MCF 10A (cell line): ENCODE results near the gene LDB3. TPM values are rescaled to one million over a fixed set of nuclear protein-coding genes. Genes with fewer than 3 reads are reported as not detected.

Source experiments
- BruUV-seq: library from RNA; stranded (reverse); fragments of 400-500 nt; replicated peaks from 2 replicates; lab custom pipeline; 2021; lab: Mats Ljungman, UMichigan
- CTCF ChIA-PET: fragments of 300-600 bp; sonication (Branson Sonifier 250); formaldehyde crosslinking; extraction: SDS; loops from one replicate; lab custom pipeline; 2021; ENCODE audit warnings: antibody characterized with exemption, inconsistent platforms; lab: Yijun Ruan, JAX
- POLR2A ChIA-PET: fragments of 300-600, 350-650 bp; sonication (Branson Sonifier 250); formaldehyde crosslinking; extraction: SDS; loops from one replicate; lab custom pipeline; 2020; ENCODE audit warnings: antibody characterized with exemption, inconsistent platforms; lab: Yijun Ruan, JAX
- DNase-seq: peaks from one replicate; pipeline ENCODE4 v3.0.0-alpha.2; 2018; ENCODE audit not compliant: unreplicated experiment
- H3K27ac Mint-ChIP-seq: one replicate; pipeline ENCODE4 v1.8.0; 2022; ENCODE audit warnings: mild to moderate bottlenecking, low read depth, mixed read lengths; ENCODE audit not compliant: unreplicated experiment
- H3K27me3 Mint-ChIP-seq: one replicate; pipeline ENCODE4 v1.8.0; 2022; ENCODE audit warnings: mixed read lengths; ENCODE audit not compliant: insufficient read depth, unreplicated experiment
- H3K36me3 Mint-ChIP-seq: one replicate; pipeline ENCODE4 v1.8.0; 2022; ENCODE audit warnings: mild to moderate bottlenecking, moderate library complexity, mixed read lengths; ENCODE audit not compliant: insufficient read depth, unreplicated experiment
- H3K4me1 Mint-ChIP-seq: one replicate; pipeline ENCODE4 v1.8.0; 2022; ENCODE audit warnings: mixed read lengths; ENCODE audit not compliant: insufficient read depth, unreplicated experiment
- H3K4me3 Mint-ChIP-seq: one replicate; pipeline ENCODE4 v1.8.0; 2022; ENCODE audit warnings: mild to moderate bottlenecking, moderate library complexity, mixed read lengths; ENCODE audit not compliant: unreplicated experiment
- H3K9me3 Mint-ChIP-seq: one replicate; pipeline ENCODE4 v1.8.0; 2022; ENCODE audit warnings: mixed read lengths; ENCODE audit not compliant: unreplicated experiment
- CTCF ChIP-seq: fragments of 200-600 bp; IDR thresholded peaks from one replicate; pipeline ENCODE4 v1.8.0; 2022; ENCODE audit warnings: antibody characterized with exemption, mild to moderate bottlenecking; ENCODE audit not compliant: unreplicated experiment
- intact Hi-C: fragments of 100-400 bp; cut with micrococcal nuclease; formaldehyde crosslinking; loops from 2 replicates; pipeline ENCODE4 v1.14.1; 2022
- total RNA-seq: library from RNA; stranded (reverse); gene quantifications from 2 replicates; pipeline ENCODE4 v1.2.3, GENCODE V29; 2022

LDB3 gene
- total RNA-seq, 1 experiment from 2014 or later = 0.23 TPM

DNA sequence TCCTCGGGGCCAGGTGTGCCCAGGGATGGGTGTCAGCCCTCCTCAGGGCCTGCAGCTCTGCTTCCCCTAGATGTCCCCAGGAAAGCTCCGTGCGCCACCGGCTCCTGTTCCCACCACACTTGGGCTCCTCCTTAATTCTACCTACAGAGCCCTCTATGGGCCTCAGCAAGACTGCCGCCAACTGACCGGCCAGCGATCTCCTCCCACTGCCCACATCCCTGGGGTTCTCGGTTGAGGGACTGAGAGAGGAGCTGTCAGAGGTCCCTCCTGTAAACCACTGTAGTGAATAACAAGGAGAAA is 5.3 kb upstream of the LDB3 start:
- no peak for DNase-seq
- Mint-ChIP-seq H3K4me1 (peaks cover 2% of the 10 kb centered on the region), H3K27ac (no peak overlapping the region), H3K36me3 (no peaks in the 10 kb centered on the region), H3K27me3 (no peaks in the 10 kb centered on the region), H3K9me3 (no peaks in the 10 kb centered on the region), H3K4me3 (no peak overlapping the region)
- ChIA-PET CTCF (interaction anchor here (0.6 to 2.4 kb wide), 3 partner anchors 11 to 183 kb away, joined by 4 to 5 read pairs (median 4); no protein-coding TSS in a partner anchor), POLR2A (no interaction called here)
- no TSS peak for BruUV-seq
- TF ChIP-seq CTCF = no peak
- intact Hi-C loops = no loop called here

DNA sequence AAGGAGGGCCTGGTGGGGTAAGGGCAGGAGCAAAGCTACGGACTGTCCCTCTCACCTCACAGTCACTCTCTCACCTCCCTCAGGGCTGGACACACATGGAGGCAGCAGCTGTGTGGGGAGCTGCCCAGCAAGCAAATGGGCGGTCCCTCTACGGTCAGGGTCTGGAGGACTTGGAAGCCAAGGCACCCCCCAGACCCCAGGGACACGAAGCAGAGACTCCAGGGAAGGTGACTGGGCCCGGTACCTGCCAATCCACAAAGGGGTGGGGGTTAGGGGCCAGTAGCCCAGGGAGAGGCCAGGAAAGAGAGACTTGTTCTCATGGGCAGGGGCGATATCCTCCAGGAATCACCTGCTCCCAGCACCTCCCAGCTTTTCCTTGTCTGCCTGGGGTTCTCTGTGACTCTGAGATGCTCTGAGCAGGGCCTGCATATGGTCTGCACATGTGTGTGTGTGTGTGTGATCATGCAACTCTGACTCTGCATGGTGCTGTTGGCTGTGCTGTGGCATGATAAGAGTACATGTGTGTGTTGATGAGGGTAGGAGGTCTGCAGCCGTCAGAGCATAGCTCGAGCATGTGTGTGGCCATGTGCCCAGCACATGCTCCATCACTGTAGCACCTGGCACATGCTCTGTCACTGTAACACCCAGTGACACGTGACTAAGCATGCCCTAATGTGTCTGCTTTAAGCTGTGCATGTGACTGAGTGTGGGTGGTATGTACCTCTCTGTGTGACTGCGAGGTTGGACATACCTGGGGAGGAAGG is 4.6 kb upstream of the LDB3 start:
- peaks cover 7% of the 10 kb centered on the region for H3K4me1 Mint-ChIP-seq
- no peaks in the 10 kb centered on the region for H3K27me3 Mint-ChIP-seq
- H3K4me3 Mint-ChIP-seq = no peak overlapping the region
- intact Hi-C loops = no loop called here
- H3K27ac Mint-ChIP-seq = no peak overlapping the region
- ChIA-PET POLR2A (no interaction called here), CTCF (interaction anchor here (0.7 to 2.4 kb wide), 2 partner anchors 14 to 25 kb away, joined by 4 to 5 read pairs; no protein-coding TSS in a partner anchor)
- no peak for TF ChIP-seq CTCF
- H3K9me3 Mint-ChIP-seq = no peaks in the 10 kb centered on the region
- no peak for DNase-seq
- BruUV-seq = no TSS peak
- no peaks in the 10 kb centered on the region for H3K36me3 Mint-ChIP-seq

DNA sequence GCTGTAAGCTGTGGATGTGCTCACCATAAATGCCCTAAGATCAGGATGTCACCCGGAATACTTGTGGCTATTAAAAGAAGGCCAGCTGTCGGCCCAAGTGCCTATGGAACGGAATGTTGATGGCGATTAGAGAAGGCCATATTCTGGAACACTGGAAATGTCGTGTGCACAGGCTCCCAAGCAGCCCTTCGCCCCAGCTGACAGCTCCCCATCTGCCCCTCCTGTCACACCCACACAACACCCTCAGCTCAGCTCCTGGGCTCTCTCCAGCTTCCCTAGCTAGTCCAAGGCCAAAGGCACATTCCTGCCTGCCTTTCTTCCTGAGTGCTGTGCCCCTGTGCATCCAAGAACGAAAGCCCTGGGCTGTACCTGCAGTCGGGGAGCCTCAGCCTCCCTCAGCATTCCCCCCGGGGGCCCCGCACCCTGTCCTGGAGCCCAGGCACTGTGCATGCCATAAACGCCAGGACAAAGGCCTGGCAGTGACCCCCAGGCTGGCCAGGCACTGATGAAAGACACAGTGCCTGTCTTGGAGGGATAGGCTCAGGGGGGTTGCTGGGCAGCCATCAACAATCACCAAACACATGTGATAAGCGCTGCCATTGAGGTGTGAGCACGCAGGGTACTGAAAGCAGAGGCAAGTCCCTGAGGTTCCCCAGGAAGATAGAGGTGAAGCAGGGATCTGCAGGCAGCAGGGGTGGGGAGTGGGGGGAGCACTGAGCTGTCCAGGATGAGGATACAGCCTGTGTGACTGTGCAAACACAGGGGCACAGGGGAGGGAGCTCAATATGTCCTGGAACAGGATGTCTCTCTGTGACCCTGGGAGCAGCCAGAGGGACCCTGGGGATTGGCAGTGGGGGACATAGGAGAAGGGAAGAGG is 3.7 kb upstream of the LDB3 start:
- peaks cover 7% of the 10 kb centered on the region for H3K4me1 Mint-ChIP-seq
- H3K36me3 Mint-ChIP-seq = no peaks in the 10 kb centered on the region
- H3K27ac Mint-ChIP-seq = no peak overlapping the region
- BruUV-seq = no TSS peak
- POLR2A ChIA-PET = interaction anchor here (1.1 kb wide), 1 partner anchor 24 kb away, joined by 3 read pairs; no protein-coding TSS in a partner anchor
- DNase-seq = no peak
- no peaks in the 10 kb centered on the region for H3K9me3 Mint-ChIP-seq
- intact Hi-C loops = no loop called here
- H3K4me3 Mint-ChIP-seq = no peak overlapping the region
- CTCF ChIA-PET = interaction anchor here (0.7 to 2.4 kb wide), 2 partner anchors 23 to 24 kb away, joined by 4 to 5 read pairs; no protein-coding TSS in a partner anchor
- no peak for TF ChIP-seq CTCF
- H3K27me3 Mint-ChIP-seq = no peaks in the 10 kb centered on the region

GRCh38 chr10:86665218-86665607 is 3.1 kb upstream of the LDB3 start:
- ChIA-PET CTCF (interaction anchor here (0.7 to 2.4 kb wide), 3 partner anchors 23 to 93 kb away, joined by 3 to 5 read pairs (median 4); no protein-coding TSS in a partner anchor), POLR2A (interaction anchor here (1.1 kb wide), 1 partner anchor 23 kb away, joined by 3 read pairs; no protein-coding TSS in a partner anchor)
- Mint-ChIP-seq H3K36me3 (no peaks in the 10 kb centered on the region), H3K27me3 (no peaks in the 10 kb centered on the region), H3K27ac (no peak overlapping the region), H3K4me3 (no peak overlapping the region), H3K9me3 (no peaks in the 10 kb centered on the region), H3K4me1 (peaks cover 7% of the 10 kb centered on the region)
- no TSS peak for BruUV-seq
- no peak for TF ChIP-seq CTCF
- intact Hi-C loops = no loop called here
- no peak for DNase-seq
